ENCODE measurements around the gene TAMM41. TPM values are rescaled to one million over a fixed set of nuclear protein-coding genes. Genes with fewer than 3 reads are reported as not detected.

Gene TAMM41
- total RNA-seq, 2 donors from 2014 or later: 12.3 to 14.5 TPM

GRCh38 chr3:11799791-11800190 is 46.9 kb downstream of the TAMM41 start:
- no peak for ATAC-seq (ENCODE audit: insufficient number of reproducible peaks, low FRiP score, low read depth)
- Histone ChIP-seq H3K9me3 (no peaks in the 10 kb centered on the region), H3K4me3 (no peak overlapping the region), H3K4me1 (ENCODE audit: control insufficient read depth in 1 of 2, low read depth in 2 of 2) (no peaks in the 10 kb centered on the region), H3K36me3 (peaks cover 11% of the 10 kb centered on the region), H3K27ac (no peak overlapping the region), H3K27me3 (replicated peaks; ENCODE audit: insufficient read depth) (no peaks in the 10 kb centered on the region)
- TF ChIP-seq CTCF (IDR thresholded peaks at IDR 0.05): no peak
- DNase-seq (ENCODE audit: low spot score): no peak

GRCh38 chr3:11794927-11795326 is 51.8 kb downstream of the TAMM41 start:
- no peak overlapping the region for H3K4me3 ChIP-seq
- H3K36me3 ChIP-seq: peaks cover 15% of the 10 kb centered on the region
- DNase-seq (ENCODE audit: low spot score) (no peak), ATAC-seq (ENCODE audit: insufficient number of reproducible peaks, low FRiP score, low read depth) (no peak)
- TF ChIP-seq CTCF (IDR thresholded peaks at IDR 0.05): no peak
- H3K4me1 ChIP-seq (ENCODE audit: control insufficient read depth in 1 of 2, low read depth in 2 of 2): no peaks in the 10 kb centered on the region
- no peak overlapping the region for H3K27ac ChIP-seq
- H3K9me3 ChIP-seq: no peaks in the 10 kb centered on the region
- H3K27me3 ChIP-seq (replicated peaks; ENCODE audit: insufficient read depth): no peaks in the 10 kb centered on the region

GRCh38 chr3:11791339-11792200 is 55.1 kb downstream of the TAMM41 start:
- ATAC-seq (ENCODE audit: insufficient number of reproducible peaks, low FRiP score, low read depth) (no peak), DNase-seq (ENCODE audit: low spot score) (no peak)
- no peak for TF ChIP-seq CTCF (IDR thresholded peaks at IDR 0.05)
- Histone ChIP-seq H3K27ac (no peak overlapping the region), H3K27me3 (replicated peaks; ENCODE audit: insufficient read depth) (no peaks in the 10 kb centered on the region), H3K36me3 (peaks cover 21% of the 10 kb centered on the region), H3K9me3 (no peaks in the 10 kb centered on the region), H3K4me1 (ENCODE audit: control insufficient read depth in 1 of 2, low read depth in 2 of 2) (no peaks in the 10 kb centered on the region), H3K4me3 (no peak overlapping the region)

GRCh38 chr3:11789412-11789811 is 57.3 kb downstream of the TAMM41 start:
- Histone ChIP-seq H3K27ac (no peak overlapping the region), H3K4me1 (ENCODE audit: control insufficient read depth in 1 of 2, low read depth in 2 of 2) (no peaks in the 10 kb centered on the region), H3K4me3 (no peak overlapping the region), H3K36me3 (peaks cover 21% of the 10 kb centered on the region), H3K27me3 (replicated peaks; ENCODE audit: insufficient read depth) (no peaks in the 10 kb centered on the region), H3K9me3 (no peaks in the 10 kb centered on the region)
- no peak for TF ChIP-seq CTCF (IDR thresholded peaks at IDR 0.05)
- no peak for ATAC-seq (ENCODE audit: insufficient number of reproducible peaks, low FRiP score, low read depth)
- no peak for DNase-seq (ENCODE audit: low spot score)

- Histone ChIP-seq H3K36me3 (peaks cover 13% of the 10 kb centered on the region), H3K27ac (no peak overlapping the region), H3K4me3 (no peak overlapping the region), H3K27me3 (replicated peaks; ENCODE audit: insufficient read depth) (no peaks in the 10 kb centered on the region), H3K4me1 (ENCODE audit: control insufficient read depth in 1 of 2, low read depth in 2 of 2) (no peaks in the 10 kb centered on the region), H3K9me3 (no peaks in the 10 kb centered on the region)
- no peak for TF ChIP-seq CTCF (IDR thresholded peaks at IDR 0.05)
- no peak for ATAC-seq (ENCODE audit: insufficient number of reproducible peaks, low FRiP score, low read depth)
- no peak for DNase-seq (ENCODE audit: low spot score)
Measured at GRCh38 chr3:11784971-11785377, 61.7 kb downstream of the TAMM41 start.
